Dedifferentiated amniotic fluid mesenchymal stem cell (primary cell): ENCODE data around the gene CEP170.
A peak's percentile ranks its signal among the peaks of the same experiment; 100 is the strongest.
"Not testable (repeated sequence)": the region's sequence is repeated elsewhere in the genome, so short reads cannot be mapped to it uniquely, and the experiment has no call there.

Experiments used
- DNase-seq: peaks from one replicate; pipeline ENCODE4 v3.0.0-alpha.2; 2016; ENCODE audit errors: extremely low spot score

CEP170 gene

DNA sequence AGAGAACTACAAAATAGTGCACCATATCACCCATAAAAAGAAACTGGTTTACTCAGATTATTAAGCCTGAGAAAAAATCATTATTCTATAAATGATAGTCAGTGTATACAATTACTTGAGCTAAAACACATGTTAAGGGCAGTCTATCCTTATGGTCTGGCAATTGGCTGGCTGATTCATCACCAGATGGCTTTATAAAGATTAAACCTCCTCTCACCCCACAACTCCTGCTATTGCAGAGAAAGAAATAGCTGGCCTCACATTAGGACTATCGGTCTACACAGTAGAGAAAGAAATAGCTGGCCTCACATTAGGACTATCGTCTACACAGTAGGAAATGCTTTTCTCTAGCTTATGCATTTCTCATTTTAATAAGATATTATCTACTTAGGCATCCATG, 21.2 kb downstream of the CEP170 start:
- DNase-seq = no peak

DNA sequence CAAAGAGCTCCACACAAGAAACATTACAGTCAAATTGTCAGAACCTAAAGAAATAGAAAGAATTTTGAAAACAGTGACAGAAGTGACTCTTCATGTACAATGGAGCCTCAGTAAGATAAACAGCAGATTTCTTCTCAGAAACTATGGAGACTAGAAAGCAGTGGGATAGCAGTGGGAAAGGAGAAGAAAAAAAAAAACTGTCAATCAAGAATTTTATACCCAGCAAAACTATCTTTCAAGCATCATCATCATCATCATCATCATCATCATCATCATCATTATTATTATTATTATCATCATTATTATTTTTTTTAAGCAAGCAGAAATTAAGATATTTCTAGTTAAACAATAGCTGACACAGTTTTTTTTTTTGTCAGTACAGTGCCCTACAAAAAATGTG, 24.2 kb downstream of the CEP170 start:
- DNase-seq = no peak

DNA sequence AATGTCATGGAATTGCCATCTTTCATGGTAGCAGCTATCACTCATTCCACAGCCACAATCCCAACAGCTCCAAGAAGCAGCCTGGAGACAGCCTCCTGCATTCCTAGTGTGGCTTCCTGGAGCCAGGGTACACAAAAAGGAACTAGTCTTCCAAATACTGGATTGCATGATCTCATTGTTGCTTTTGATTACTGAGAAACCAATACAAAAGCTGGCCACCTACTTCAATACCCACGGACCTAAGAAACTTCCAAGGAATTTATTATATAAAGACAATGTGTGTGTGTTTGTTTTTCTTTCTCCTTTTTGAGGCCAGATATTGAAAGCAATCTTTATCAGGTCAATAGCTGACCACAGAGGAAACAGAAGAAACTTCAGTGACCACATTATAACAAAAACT, 25.6 kb downstream of the CEP170 start:
- no peak for DNase-seq

DNA sequence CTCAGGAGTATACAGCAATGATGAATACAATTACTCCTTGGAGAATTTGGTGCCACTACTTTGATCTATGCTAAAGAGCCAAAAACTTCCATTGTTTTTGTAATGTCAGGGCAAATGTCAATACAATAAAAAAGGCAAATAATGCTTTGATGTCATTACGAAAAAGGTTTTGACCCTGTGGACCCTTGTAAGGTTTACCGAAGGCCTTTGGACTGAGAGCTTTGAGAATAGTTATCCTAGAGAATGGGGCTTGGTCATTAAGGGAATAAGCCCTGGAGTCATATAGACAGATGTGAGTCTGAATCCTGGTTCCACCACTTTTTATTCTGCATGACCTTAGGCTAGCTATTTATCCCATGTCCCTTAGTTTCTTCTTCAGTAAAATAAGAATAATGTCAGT, 27.5 kb downstream of the CEP170 start:
- DNase-seq = no peak

DNA sequence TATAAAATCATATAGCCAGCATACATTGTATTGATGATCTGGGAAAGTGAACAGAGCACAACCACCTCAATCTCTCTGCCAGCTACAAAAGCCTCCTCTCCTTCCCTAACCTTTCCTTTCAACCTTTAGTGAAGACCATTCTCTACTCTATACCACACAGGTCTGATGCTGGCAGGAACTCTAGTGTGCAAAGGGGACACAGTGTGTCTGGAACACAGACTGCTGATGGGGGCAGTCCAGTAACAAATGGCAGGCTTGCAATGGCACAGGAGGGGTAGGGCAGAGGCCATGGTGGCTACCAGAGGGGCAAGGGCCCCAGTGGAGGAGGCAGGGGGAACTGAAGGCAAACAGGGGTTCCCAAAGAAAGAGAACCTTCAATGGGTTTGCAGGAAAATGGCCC, 37.0 kb downstream of the CEP170 start:
- DNase-seq = no peak

DNA sequence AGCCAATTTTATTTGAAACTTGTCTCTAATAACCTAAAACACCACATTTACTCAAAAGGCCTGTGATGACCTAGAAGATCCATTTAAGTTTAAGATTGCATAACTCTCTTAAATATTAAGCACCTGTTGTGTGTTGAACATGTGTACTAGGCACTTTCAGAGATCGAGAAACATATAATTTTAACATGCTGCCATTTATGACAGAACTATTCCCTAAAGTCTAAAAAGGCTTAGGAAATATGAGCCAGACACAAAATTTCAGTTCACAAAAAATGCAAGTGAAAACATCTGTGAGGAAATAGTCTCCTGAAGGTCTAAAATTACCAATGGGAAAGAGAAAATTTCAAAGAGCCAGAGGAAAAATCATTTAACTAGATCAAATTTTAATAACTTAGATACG, 37.7 kb downstream of the CEP170 start:
- peak; percentile 33 for DNase-seq

DNA sequence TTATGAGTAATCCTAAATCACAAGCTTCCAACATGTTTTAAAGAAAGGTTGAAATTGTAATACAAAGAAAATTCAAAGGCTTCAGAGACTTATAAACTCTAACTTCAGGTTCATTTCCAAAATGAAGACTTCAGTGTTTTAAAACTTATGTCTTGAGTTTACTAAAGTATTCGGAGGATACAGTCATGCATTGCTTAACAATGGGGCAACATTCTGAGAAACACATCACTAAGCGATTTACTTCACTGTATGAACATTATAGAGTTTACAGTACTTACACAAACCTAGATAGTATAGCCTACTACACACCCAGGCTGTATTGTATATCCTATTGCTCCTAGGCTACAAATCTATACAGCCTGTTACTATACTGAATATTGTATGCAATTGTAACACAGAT, 38.3 kb downstream of the CEP170 start:
- DNase-seq = no peak

DNA sequence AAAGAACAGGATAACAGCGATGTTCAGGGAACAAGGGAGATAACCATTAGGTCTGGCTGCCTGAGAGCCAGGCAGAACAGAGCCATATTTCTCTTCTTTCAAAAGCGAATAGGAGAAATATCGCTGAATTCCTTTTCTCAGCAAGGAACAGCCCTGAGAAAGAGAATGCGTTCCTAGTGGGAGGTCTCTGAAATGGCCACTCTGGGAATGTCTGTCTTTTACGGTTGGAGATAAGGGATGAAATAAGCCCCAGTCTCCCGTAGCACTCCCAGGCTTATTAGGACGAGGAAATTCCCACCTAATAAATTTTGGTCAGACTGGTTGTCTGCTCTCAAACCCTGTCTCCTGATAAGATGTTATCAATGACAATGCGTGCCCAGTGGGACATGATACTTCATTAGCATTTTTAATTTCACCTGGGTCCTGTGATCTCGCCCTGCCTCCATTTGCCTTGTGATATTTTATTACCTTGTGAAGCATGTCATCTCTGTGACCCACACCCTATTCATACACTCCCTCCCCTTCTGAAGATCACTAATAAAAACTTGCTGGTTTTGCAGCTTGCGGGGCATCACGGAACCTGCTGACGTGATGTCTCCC, 39.7 kb downstream of the CEP170 start:
- not testable (repeated sequence) for DNase-seq

DNA sequence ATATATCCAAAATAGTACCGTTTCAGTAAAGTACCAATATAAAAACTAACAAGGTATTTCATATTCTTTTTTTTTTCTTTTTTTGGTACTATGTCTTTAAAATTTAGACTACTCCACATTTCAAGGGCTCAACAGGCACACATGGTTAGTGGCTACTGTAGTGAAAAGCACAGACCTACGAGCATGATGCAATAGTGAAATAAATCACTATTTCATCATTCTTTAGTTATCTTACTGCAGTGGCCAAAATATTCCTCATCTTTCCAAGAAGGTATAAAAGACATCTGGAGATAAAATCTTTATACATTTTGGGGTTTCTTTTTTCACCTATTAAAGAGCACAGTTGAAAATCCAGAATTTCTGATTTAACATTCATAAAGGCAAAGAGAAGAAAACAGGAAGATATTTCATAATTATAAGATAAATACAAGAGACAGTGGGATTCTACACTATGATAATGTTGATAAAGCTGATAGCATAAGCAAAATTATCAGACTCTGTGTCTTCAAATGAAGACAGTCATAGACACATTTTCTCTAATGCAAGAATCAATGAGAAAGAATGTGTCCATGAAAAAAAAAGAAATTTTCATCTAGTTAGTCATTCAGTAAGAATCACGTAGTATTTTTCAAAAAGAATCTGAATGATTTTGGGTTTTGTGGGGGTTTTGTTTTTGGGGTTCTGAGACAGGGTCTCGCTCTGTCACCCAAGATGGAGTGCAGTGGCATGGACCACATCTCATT, 41.9 kb downstream of the CEP170 start:
- peak; percentile 71 for DNase-seq

DNA sequence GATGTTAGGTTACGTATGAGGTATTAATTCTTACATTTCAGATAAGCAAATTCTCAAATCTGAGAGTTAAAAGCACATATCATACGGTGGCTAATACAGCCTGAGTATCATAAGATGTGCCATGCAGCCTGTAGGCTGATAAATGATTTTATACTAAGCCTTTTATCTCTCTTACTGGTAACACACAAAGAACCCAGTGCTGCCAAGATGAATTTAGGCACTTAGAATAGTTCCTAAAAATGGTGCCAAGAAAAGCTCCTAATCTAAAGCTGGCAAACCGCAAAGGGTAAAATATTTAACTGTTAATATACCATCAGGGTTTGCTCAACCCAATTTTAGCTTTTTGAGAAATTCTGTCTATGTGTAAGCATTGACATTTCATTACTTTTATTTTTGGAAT, 43.1 kb downstream of the CEP170 start:
- not testable (repeated sequence) for DNase-seq

DNA sequence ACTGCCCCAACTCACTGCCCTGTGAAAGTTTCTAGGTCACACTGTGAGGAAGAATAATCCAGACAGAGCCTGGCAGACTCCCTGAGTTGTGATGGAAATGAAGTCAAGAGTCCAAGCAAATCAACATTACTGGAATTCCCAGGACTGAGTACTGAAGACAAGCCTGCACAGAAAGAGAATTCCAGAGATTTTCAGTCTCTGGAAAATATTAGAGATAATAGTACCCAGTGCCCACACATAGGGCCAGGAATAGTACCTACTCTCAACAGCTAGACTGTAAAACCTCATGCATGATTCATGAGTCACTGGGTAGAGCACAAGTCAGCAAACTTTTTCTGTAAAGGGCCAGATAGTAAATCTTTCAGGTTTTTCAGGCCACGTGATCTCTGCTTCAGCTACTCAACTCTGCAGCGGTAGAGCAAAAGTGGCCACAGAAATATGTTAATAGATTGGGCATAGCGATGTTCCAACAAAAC, 50.0 kb downstream of the CEP170 start:
- not testable (repeated sequence) for DNase-seq

DNA sequence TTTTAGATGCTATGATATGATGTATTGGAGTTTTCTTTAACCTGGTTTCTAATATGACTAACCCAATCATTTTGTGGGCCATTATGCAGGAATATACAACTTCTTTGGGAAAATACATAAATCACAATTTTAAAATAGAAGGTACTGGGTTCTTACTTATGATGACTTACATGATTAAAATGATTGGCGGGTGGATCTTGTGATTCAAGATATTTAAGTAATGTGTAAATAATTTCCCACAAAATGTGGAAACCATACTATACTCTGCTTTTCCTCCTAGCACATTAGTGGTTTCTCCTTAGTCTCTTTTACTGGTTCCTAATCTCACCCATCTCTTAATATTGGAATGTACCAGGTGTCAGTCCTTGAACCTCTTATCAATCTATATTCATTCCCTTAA, 50.7 kb downstream of the CEP170 start:
- not testable (repeated sequence) for DNase-seq

DNA sequence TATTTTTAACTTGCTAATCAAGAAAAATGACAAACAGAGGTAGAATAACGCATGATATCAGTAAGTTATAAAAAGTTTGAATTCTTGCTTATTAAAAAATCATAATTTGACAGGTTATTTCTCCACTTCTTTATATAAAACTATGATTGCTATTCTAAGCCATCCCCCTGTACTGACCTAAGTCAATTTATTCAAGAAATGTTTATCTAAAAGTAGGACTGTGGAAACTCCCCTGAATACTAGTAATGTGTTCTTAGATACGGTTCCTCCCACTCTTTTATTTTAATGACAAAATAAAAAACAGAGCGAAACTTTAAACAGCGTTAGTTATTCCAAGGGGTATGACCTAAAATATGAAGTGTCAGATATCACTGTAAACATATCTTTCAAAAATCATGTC, 51.9 kb downstream of the CEP170 start:
- DNase-seq = not testable (repeated sequence)

DNA sequence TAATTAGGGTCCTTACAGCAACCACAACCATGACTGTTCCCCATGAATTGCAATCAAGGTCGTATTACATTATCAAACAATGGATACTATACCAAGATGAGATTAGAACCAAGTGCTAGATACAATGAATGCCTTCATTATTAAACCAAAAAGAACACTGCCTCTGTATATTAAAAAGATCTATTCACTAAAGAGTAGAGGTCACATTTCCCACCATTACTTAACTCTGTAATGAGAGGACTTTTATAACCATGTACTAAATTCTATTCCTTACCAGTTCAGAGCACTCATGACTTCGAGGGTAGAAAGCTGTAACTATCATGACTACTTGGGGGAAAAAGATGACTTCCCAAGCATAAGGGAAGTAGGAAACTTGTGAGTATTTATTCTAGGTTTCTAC, 53.8 kb downstream of the CEP170 start:
- not testable (repeated sequence) for DNase-seq

DNA sequence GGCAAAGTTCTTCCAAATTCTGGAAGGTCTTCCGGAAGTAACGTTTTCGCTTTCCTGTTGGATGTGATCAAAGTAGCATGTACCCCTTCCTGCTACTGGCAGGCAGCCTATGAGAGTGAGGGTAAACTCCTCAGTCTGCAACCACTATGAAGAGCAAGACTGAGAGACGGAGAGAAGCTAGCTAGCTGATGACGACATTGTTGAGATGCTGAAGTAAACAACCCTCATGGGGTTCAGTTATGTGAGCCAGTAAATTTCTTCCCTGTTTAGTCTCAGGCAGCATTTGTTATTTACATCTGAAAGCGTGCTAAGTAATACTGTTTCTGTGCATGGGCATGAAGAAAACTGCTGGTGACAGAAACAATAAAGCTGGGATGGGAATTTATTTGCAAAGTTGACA, 57.6 kb downstream of the CEP170 start:
- DNase-seq = not testable (repeated sequence)

DNA sequence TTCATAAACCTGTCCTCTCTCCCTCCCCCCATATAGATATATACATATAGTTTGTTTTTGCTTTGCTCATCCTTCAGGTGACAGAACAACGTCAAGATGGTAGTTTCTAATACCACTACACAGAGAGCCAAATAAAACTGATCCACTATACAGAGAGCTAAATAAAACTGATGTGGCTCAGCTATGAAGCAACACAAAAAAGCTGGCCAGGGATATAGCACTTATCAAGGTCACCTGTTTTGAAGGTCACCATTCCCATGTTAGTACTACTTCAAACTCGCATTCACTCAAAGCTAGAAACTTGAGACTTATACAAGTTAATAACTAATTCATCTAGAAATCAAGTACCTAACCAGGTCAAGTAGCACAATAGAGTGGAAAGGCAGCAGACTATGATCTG, 61.8 kb downstream of the CEP170 start:
- not testable (repeated sequence) for DNase-seq

DNA sequence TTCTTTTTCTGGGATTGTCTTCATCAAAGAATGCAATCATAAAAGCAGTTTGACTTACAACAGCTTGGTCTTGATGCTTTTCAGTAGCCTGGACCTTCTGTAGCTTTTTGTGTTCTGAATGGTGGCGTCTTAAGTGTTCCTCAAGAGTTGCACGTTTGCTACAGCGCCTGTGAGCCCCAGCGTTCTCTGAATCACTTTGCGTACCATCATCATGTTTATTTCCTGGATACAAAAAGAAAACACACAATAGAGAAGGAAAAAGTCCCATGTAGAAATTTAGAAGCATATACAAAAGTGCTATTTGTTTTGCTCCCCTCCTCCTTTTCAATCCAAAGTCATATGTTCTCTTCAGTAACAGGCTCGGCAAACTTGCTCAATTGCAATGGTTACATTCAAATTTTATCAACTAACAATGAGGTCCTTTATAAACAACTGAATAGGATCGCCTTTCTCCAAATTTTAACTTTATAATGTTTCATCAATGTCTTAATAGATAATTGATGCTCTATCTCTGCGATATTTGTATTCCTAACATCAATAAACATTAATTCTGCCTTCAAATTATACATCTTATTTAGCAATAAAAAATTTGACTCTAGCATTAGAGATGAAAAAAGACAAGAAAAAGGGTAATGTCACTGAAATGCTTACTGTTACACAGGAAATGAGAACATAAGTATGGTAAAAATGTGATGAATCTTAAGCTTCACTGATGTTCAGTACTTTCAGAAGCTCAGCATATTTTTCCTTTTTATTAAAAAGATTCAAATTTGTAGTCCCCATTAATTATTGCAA, 68.7 kb downstream of the CEP170 start:
- DNase-seq = not testable (repeated sequence)

DNA sequence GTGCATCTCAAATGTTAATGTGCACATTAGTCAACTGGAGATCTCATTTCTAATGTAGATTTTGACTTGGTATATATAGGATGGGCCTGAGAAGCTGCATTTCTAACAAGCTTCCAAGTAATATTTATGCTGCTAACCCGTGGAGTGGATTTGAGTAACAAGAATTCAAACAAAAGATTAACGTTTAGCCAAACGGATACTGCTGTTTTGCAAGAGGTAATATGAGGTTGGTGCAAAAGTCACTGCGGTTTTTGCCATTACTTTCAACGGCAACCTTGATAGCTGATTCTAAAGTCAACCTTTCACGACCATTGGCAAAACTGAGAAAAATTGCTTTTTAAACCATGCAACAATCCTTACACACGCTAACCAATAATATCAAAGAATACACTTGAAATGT, 70.3 kb downstream of the CEP170 start:
- not testable (repeated sequence) for DNase-seq

DNA sequence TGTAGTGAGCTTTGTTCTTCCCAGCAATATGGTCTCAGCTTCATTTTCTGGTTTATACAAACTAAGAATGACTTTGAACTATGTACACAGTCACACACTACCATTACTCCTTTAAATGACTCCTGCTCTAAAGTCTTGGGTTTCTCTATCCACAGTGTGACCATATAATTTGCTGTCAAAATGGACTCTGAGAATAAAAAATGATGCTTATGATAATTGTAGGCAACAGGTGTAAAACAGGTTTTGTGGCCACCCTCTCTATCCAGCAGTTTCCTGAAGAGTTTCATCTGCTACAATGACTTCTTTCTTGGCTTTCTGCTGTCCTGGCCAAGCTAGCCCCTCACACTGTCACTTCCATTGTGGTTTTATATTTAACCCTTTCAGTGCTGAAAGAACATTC, 71.4 kb downstream of the CEP170 start:
- DNase-seq = not testable (repeated sequence)

DNA sequence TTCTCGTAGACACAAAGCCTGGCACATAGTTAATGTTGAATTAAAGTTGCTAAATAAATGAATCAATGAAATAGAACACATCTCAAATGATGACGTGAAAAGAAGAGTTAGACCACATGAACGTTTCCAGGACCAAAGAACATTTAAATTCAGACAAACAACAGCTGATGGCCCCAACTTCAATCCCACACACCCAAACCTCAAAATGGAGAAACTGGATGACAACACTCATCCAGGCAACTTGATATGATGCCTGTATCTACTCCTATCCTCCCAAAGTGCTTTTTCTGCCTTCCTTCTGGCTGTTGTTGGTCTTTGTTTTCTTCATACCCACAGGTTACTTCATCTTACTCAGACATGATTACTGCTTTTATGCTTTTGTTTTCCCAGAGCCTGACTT, 71.9 kb downstream of the CEP170 start:
- DNase-seq = not testable (repeated sequence)

DNA sequence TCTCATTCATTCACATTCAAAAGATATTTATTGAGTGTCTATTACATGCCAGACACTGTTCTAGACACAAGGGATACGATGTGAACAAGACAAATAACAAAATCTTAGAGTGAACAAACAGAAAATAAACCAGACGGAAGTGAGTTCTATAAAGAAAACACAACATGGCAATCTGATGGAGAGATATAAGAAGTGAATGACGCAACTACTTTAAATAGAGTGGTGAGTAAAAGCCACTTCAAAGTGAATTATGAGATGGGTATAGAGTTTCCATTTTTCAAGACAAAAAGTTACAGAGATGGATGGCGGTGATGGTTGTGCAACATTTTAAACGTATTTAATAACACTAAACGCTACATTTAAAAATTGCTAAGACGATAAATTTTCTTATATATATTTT, 75.4 kb downstream of the CEP170 start:
- DNase-seq = no peak

DNA sequence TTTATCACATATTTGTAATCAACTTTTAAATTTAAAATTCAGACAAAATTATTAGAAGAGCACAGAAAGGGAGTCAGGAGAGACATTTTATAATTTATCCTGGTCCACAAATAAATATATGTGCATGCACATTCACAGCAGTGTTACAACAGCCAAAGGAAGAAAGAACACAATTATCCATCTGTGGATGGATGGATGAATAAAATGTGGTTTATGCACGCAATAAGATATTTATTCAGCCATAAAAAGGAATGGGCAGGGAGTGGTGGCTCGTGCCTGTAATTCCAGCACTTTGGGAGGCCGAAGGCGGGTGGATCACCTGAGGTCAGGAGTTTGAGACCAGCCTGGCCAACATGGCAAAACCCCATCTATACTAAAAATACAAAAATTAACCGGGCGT, 77.3 kb downstream of the CEP170 start:
- DNase-seq = not testable (repeated sequence)
